ENCODE data around the gene TM9SF1. TPM values are rescaled to one million over a fixed set of nuclear protein-coding genes. Genes with fewer than 3 reads are reported as not detected.
A peak's percentile ranks its signal among the peaks of the same experiment; 100 is the strongest.

TM9SF1 gene
- total and polyA plus RNA-seq, 10 of the 15 experiments (the other 5 are each of a cell fraction or from before 2014, with no cell fraction given): 7.2 to 39.2 (median 17.6) TPM

DNA sequence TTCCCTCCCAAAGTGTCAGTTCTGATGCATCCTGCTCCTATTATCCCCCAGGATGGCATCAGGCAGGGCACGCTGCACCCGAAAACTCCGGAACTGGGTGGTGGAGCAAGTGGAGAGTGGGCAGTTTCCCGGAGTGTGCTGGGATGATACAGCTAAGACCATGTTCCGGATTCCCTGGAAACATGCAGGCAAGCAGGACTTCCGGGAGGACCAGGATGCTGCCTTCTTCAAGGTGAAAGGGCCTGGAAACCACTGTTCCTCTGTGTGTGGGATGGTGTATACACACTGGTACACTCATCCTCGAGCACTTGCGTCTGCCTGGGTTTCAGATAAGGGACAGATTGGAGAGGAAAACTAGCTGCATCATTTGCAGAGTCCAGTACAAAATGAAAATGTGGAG, 33.1 kb downstream of the TM9SF1 start:
- ATAC-seq (peak; percentile 4; the same call in 2 of the 3 replicates), DNase-seq (ENCODE audit: low read depth, low spot score) (no peak), FAIRE-seq (peak; percentile 44)
- H3K4me1 ChIP-seq (ENCODE audit: control insufficient read depth, insufficient read depth, low read length): peaks cover 38% of the 10 kb centered on the region
- intact Hi-C loops (cut with micrococcal nuclease; ENCODE audit: unreplicated experiment) (no loop called here), in situ Hi-C loops (cut with MboI) (no loop called here)
- H3K27me3 ChIP-seq (replicated peaks in 1 of 2; ENCODE audit: control insufficient read depth in 2 of 2, insufficient read depth in 2 of 2, low read length in 1 of 2): no peaks in the 10 kb centered on the region
- no peaks in the 10 kb centered on the region for H4K20me1 ChIP-seq (ENCODE audit: control insufficient read depth, insufficient read depth)
- H3K36me3 ChIP-seq (ENCODE audit: control insufficient read depth in 2 of 2, insufficient read depth in 2 of 2, low read length in 1 of 2): peaks cover 43 to 56% of the 10 kb centered on the region in 2 experiments
- H3K9me3 ChIP-seq (replicated peaks; ENCODE audit: control insufficient read depth, insufficient read depth, low read length): no peaks in the 10 kb centered on the region
- RAD21 ChIA-PET (ENCODE audit: unreplicated experiment): interaction anchor here (0.7 to 4.5 kb wide), 22 partner anchors 9 to 148 kb away, joined by 3 to 60 read pairs (median 10); partner anchors contain the start of genes CHMP4A, CIDEB, DCAF11 and EMC9
- peak overlapping the region; percentile 96 for H3K27ac ChIP-seq (ENCODE audit: control insufficient read depth, insufficient read depth)
- peak overlapping the region; percentile 83 for H3K9ac ChIP-seq (ENCODE audit: control insufficient read depth, insufficient read depth, low read length)
- CTCF ChIA-PET: interaction anchor here (0.8 to 4.2 kb wide), 27 partner anchors 8 to 530 kb away, joined by 3 to 63 read pairs (median 6); partner anchors contain the start of genes CHMP4A, CIDEB, DCAF11 and EMC9
- POLR2A ChIA-PET: interaction anchor here (0.7 to 4.8 kb wide), 23 partner anchors 8 to 80 kb away, joined by 3 to 99 read pairs (median 9); partner anchors contain the start of genes CHMP4A, DCAF11, EMC9 and IPO4
- TSS peak; percentile 64 for BruUV-seq (replicated peaks)
- peak overlapping the region; percentile 99 for H3K4me3 ChIP-seq
- peaks cover 43% of the 10 kb centered on the region for H3K79me2 ChIP-seq (ENCODE audit: control insufficient read depth, insufficient read depth, low read length)
- SMC1A ChIA-PET (ENCODE audit: uncharacterized antibody, unreplicated experiment): interaction anchor here (1.0 to 4.9 kb wide), 23 partner anchors 9 to 145 kb away, joined by 3 to 54 read pairs (median 5); partner anchors contain the start of genes CHMP4A, CIDEB, DCAF11 and IPO4
- WGBS (ENCODE audit: insufficient coverage, insufficient replicate concordance, low lambda C conversion rate, missing lambda C conversion rate): 33% methylated on average over 8 of the region's 8 CpGs
- H3K4me2 ChIP-seq (ENCODE audit: control insufficient read depth, insufficient read depth): peak overlapping the region; percentile 90
- H2AFZ ChIP-seq (ENCODE audit: control insufficient read depth, low read depth, low read length): no peak overlapping the region
- TF ChIP-seq SUPT20H (IDR thresholded peaks at IDR 0.05; ENCODE audit: borderline replicate concordance, control insufficient read depth, low read depth, low read length) (no peak), RFX5 (IDR thresholded peaks at IDR 0.05; ENCODE audit: low read depth, low read length) (no peak), MYB (IDR thresholded peaks at IDR 0.05; ENCODE audit: borderline replicate concordance, low read depth, low read length) (no peak), MEF2A (IDR thresholded peaks at IDR 0.05; ENCODE audit: insufficient read depth, low read depth, low read length) (no peak), EZH2 (IDR thresholded peaks at IDR 0.05; ENCODE audit: borderline replicate concordance, control insufficient read depth, low read depth, low read length) (no peak), YBX1 (IDR thresholded peaks at IDR 0.05) (no peak), ZNF207 (IDR thresholded peaks at IDR 0.05; ENCODE audit: borderline replicate concordance) (no peak), STAT1 (conservative IDR thresholded peaks at IDR 0.05) (0 out of 2 replicates have a peak, but pooled peaks have one; percentile 33), RB1 (IDR thresholded peaks at IDR 0.05; ENCODE audit: borderline replicate concordance) (no peak), NR2F1 (conservative IDR thresholded peaks at IDR 0.05) (no peak), TARDBP (IDR thresholded peaks at IDR 0.05; ENCODE audit: borderline replicate concordance) (no peak), EED (IDR thresholded peaks at IDR 0.05; ENCODE audit: low read depth) (no peak), WRNIP1 (IDR thresholded peaks at IDR 0.05; ENCODE audit: borderline replicate concordance, low read depth, low read length) (peak; percentile 93; the same call in 1 of the 2 replicates), ZSCAN29 (IDR thresholded peaks at IDR 0.05) (no peak), CHD4 (IDR thresholded peaks at IDR 0.05) (no peak), BACH1 (IDR thresholded peaks at IDR 0.05; ENCODE audit: borderline replicate concordance) (0 out of 2 replicates have a peak, but pooled peaks have one; percentile 40), DPF2 (IDR thresholded peaks at IDR 0.05) (no peak), ZNF217 (IDR thresholded peaks at IDR 0.05) (no peak), SMARCA5 (IDR thresholded peaks at IDR 0.05) (no peak), SRF (IDR thresholded peaks at IDR 0.05; ENCODE audit: low read depth in 2 of 2, low read length in 2 of 2) (no peak), YY1 (IDR thresholded peaks at IDR 0.05; ENCODE audit: low read depth, low read length) (no peak), ZNF274 (IDR thresholded peaks at IDR 0.05; ENCODE audit: insufficient read depth, insufficient read length) (no peak), SMAD5 (IDR thresholded peaks at IDR 0.05; ENCODE audit: low read depth) (no peak)
- TF ChIP-seq, protein P1, sequence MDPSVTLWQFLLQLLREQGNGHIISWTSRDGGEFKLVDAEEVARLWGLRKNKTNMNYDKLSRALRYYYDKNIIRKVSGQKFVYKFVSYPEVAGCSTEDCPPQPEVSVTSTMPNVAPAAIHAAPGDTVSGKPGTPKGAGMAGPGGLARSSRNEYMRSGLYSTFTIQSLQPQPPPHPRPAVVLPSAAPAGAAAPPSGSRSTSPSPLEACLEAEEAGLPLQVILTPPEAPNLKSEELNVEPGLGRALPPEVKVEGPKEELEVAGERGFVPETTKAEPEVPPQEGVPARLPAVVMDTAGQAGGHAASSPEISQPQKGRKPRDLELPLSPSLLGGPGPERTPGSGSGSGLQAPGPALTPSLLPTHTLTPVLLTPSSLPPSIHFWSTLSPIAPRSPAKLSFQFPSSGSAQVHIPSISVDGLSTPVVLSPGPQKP (IDR thresholded peaks at IDR 0.05; ENCODE audit: low read depth, low read length): no peak
- TF ChIP-seq, protein P2, sequence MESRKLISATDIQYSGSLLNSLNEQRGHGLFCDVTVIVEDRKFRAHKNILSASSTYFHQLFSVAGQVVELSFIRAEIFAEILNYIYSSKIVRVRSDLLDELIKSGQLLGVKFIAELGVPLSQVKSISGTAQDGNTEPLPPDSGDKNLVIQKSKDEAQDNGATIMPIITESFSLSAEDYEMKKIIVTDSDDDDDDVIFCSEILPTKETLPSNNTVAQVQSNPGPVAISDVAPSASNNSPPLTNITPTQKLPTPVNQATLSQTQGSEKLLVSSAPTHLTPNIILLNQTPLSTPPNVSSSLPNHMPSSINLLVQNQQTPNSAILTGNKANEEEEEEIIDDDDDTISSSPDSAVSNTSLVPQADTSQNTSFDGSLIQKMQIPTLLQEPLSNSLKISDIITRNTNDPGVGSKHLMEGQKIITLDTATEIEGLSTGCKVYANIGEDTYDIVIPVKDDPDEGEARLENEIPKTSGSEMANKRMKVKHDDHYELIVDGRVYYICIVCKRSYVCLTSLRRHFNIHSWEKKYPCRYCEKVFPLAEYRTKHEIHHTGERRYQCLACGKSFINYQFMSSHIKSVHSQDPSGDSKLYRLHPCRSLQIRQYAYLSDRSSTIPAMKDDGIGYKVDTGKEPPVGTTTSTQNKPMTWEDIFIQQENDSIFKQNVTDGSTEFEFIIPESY (IDR thresholded peaks at IDR 0.05): no peak

All from GM12878 (cell line).